Stimulated activated CD8-positive, alpha-beta memory T cell treated with anti-CD3 and anti-CD28 coated beads, Interleukin-7, amount 100 ng/mL, for 48 hours (primary cell): Measurements from ENCODE around the gene RERE.

ENCODE experiments used
- DNase-seq, 2 donors: peaks; one replicate each; pipeline ENCODE4 v3.0.0-alpha.2; 2020; ENCODE audit warnings: low read depth in 1 of 2; ENCODE audit errors: extremely low read depth in 1 of 2

Gene RERE

GRCh38 chr1:8493916-8494540 lies 323.4 kb downstream of the RERE start:
- no peak for DNase-seq

- DNase-seq, result no peak
Observed at GRCh38 chr1:8487249-8487648, 330.2 kb downstream of the RERE start.

GRCh38 chr1:8486047-8486446 lies 331.4 kb downstream of the RERE start:
- DNase-seq, result no peak

- no peak for DNase-seq
Observed at GRCh38 chr1:8483586-8483985, 333.9 kb downstream of the RERE start.

- no peak for DNase-seq
Observed at GRCh38 chr1:8482979-8483381, 334.5 kb downstream of the RERE start.

GRCh38 chr1:8481650-8482380 lies 335.6 kb downstream of the RERE start:
- DNase-seq, result no peak

GRCh38 chr1:8478566-8478965 lies 338.9 kb downstream of the RERE start:
- DNase-seq, result no peak

- DNase-seq, result no peak
Observed at GRCh38 chr1:8477983-8478362, 339.5 kb downstream of the RERE start.

- DNase-seq, result peak in 1 of 2 donors; percentile 42
Observed at GRCh38 chr1:8477166-8477982, 340.1 kb downstream of the RERE start.

GRCh38 chr1:8476006-8476405 lies 341.4 kb downstream of the RERE start:
- no peak for DNase-seq

GRCh38 chr1:8474369-8474768 lies 343.1 kb downstream of the RERE start:
- no peak for DNase-seq

GRCh38 chr1:8473891-8474300 lies 343.5 kb downstream of the RERE start:
- no peak for DNase-seq

- no peak for DNase-seq
Observed at GRCh38 chr1:8473121-8473875, 344.1 kb downstream of the RERE start.

- DNase-seq, result peak in 1 of 2 donors; percentile 34
Observed at GRCh38 chr1:8472668-8473067, 344.8 kb downstream of the RERE start.

GRCh38 chr1:8471451-8471850 lies 346.0 kb downstream of the RERE start:
- DNase-seq, result no peak

GRCh38 chr1:8468751-8469150 lies 348.7 kb downstream of the RERE start:
- DNase-seq, result no peak

GRCh38 chr1:8467308-8467707 lies 350.1 kb downstream of the RERE start:
- no peak for DNase-seq

GRCh38 chr1:8465692-8466091 lies 351.7 kb downstream of the RERE start:
- no peak for DNase-seq

- no peak for DNase-seq
Observed at GRCh38 chr1:8465013-8465412, 352.4 kb downstream of the RERE start.

GRCh38 chr1:8464377-8464776 lies 353.1 kb downstream of the RERE start:
- DNase-seq, result no peak
